PFSK-1 (cell line): ENCODE measurements around the gene MRPL38.

Experiments
- POLR2AphosphoS5 ChIP-seq: IDR thresholded peaks from 2 replicates; pipeline ENCODE4 v1.6.1; 2012; ENCODE audit warnings: low read depth, mild to moderate bottlenecking, control low read depth, low read length, moderate library complexity
- REST ChIP-seq, 2 experiments: IDR thresholded peaks; 2 replicates each; pipeline versions ENCODE4 v1.6.1 to v1.8.0; 2011 to 2012; ENCODE audit warnings: low read depth in 2 of 2, low read length in 2 of 2, control low read depth in 1 of 2, inconsistent platforms in 1 of 2, mild to moderate bottlenecking in 1 of 2, moderate library complexity in 1 of 2; ENCODE audit not compliant: insufficient read depth in 1 of 2
- TAF1 ChIP-seq: IDR thresholded peaks from 2 replicates; pipeline ENCODE4 v1.6.1; 2012; ENCODE audit warnings: low read length, control low read depth, borderline replicate concordance; ENCODE audit not compliant: insufficient read depth

- no peak for TF ChIP-seq POLR2AphosphoS5
- TF ChIP-seq REST (IDR thresholded peaks at IDR 0.05; ENCODE audit: insufficient read depth in 1 of 2, low read depth in 2 of 2, low read length in 2 of 2) = no peak
- no peak for TF ChIP-seq TAF1
These were observed 14.9 kb upstream of the MRPL38 start for GRCh38 chr17:75919611-75920010.
